Prostate gland (tissue), 2 donors: Measurements from ENCODE around the gene AIFM2. TPM values are rescaled to one million over a fixed set of nuclear protein-coding genes. Genes with fewer than 3 reads are reported as not detected.

Source experiments
- DNase-seq: peaks from one replicate; pipeline ENCODE4 v3.0.0-alpha.2; 2019; ENCODE audit warnings: low spot score
- H3K27ac ChIP-seq, 2 donors: fragments of 200-600 bp; sonication (generic); 2 replicates each; pipeline ENCODE4 v1.5.1; 2017 to 2019
- H3K27me3 ChIP-seq: fragments of 200-600 bp; sonication (generic); replicated peaks from 2 replicates; pipeline ENCODE4 v1.5.1; 2019; ENCODE audit not compliant: insufficient read depth
- H3K36me3 ChIP-seq, 2 donors: fragments of 200-600 bp; sonication (generic); 1 replicate in 1 of 2; 2 replicates in 1 of 2; pipeline versions ENCODE4 v1.5.1 to v1.8.1; 2017 to 2019
- H3K4me1 ChIP-seq: fragments of 200-600 bp; sonication (generic); replicated peaks from 2 replicates; pipeline ENCODE4 v1.5.1; 2019
- H3K4me3 ChIP-seq, 2 donors: fragments of 200-600 bp; sonication (generic); 2 replicates each; pipeline ENCODE4 v1.5.1; 2017 to 2019
- H3K9me3 ChIP-seq: fragments of 200-600 bp; sonication (generic); 2 replicates; pipeline ENCODE4 v1.5.1; 2017
- CTCF ChIP-seq, 4 experiments: fragments of 200-600 bp in 2 of 4; fragments of 450-650 bp in 2 of 4; sonication (generic) in 2 of 4; IDR thresholded peaks; 1 replicate in 3 of 4; 2 replicates in 1 of 4; pipeline ENCODE4 v1.5.1; 2016 to 2019; ENCODE audit warnings: antibody characterized with exemption in 4 of 4, mild to moderate bottlenecking in 2 of 4, moderate library complexity in 2 of 4
- POLR2A ChIP-seq: fragments of 450-650 bp; IDR thresholded peaks from one replicate; pipeline ENCODE4 v1.6.1; 2016; ENCODE audit warnings: antibody characterized with exemption, mild to moderate bottlenecking
- POLR2AphosphoS5 ChIP-seq: sonication (generic); formaldehyde crosslinking; IDR thresholded peaks from one replicate; pipeline ENCODE4 v1.6.1; 2017; ENCODE audit warnings: antibody characterized with exemption
- WGBS: methylation state at CpG from one replicate; pipeline ENCODE4 v1.1.5; 2018; 5-methylcytosine and 5-hydroxymethylcytosine counted together
- intact Hi-C: fragments of 100-400 bp; cut with DNase I; formaldehyde crosslinking; loops from one replicate; pipeline ENCODE4 v1.14.2; 2022
- total RNA-seq, 2 donors: library from RNA; depleted of rRNA; stranded (reverse); fragments of >200 nt; gene quantifications; one replicate each; pipeline ENCODE4 v1.1.0, GENCODE V29; 2016

Gene AIFM2
- total RNA-seq, 2 donors from 2014 or later = 10.7 to 12.2 TPM

- 86% methylated on average over 5 of the region's 5 CpGs for WGBS
Observed at GRCh38 chr10:70069346-70069745, 63.3 kb downstream of the AIFM2 start.

GRCh38 chr10:70068925-70069324 is 63.7 kb downstream of the AIFM2 start:
- DNase-seq = no peak
- Histone ChIP-seq H3K9me3 (no peaks in the 10 kb centered on the region), H3K27ac (no peak overlapping the region), H3K36me3 (no peaks in the 10 kb centered on the region), H3K4me1 (no peaks in the 10 kb centered on the region), H3K4me3 (no peak overlapping the region), H3K27me3 (no peaks in the 10 kb centered on the region)
- WGBS = 73% methylated on average over 10 of the region's 10 CpGs
- intact Hi-C loops = no loop called here
- TF ChIP-seq POLR2AphosphoS5 = no peak
- no peak for TF ChIP-seq POLR2A
- no peak for TF ChIP-seq CTCF (IDR thresholded peaks at IDR 0.05)

More at GRCh38 chr10:70069346-70069745, 63.3 kb downstream of the AIFM2 start:
- no peak for DNase-seq
- Histone ChIP-seq H3K27me3 (no peaks in the 10 kb centered on the region), H3K9me3 (no peaks in the 10 kb centered on the region), H3K27ac (no peak overlapping the region), H3K4me3 (no peak overlapping the region), H3K36me3 (no peaks in the 10 kb centered on the region), H3K4me1 (no peaks in the 10 kb centered on the region)
- intact Hi-C loops = no loop called here
- TF ChIP-seq POLR2A (no peak), CTCF (IDR thresholded peaks at IDR 0.05) (no peak), POLR2AphosphoS5 (no peak)

GRCh38 chr10:70067586-70067985 is 65.0 kb downstream of the AIFM2 start:
- Histone ChIP-seq H3K36me3 (no peaks in the 10 kb centered on the region), H3K4me3 (no peak overlapping the region), H3K9me3 (no peaks in the 10 kb centered on the region), H3K4me1 (no peaks in the 10 kb centered on the region), H3K27me3 (no peaks in the 10 kb centered on the region), H3K27ac (no peak overlapping the region)
- no peak for DNase-seq
- intact Hi-C loops = no loop called here
- 97% methylated on average over 2 of the region's 2 CpGs for WGBS
- no peak for TF ChIP-seq POLR2AphosphoS5
- TF ChIP-seq POLR2A = no peak
- no peak for TF ChIP-seq CTCF (IDR thresholded peaks at IDR 0.05)

GRCh38 chr10:70066190-70066589 is 66.4 kb downstream of the AIFM2 start:
- DNase-seq = no peak
- 87% methylated on average over 3 of the region's 3 CpGs for WGBS
- Histone ChIP-seq H3K36me3 (no peaks in the 10 kb centered on the region), H3K9me3 (no peaks in the 10 kb centered on the region), H3K27ac (no peak overlapping the region), H3K27me3 (no peaks in the 10 kb centered on the region), H3K4me1 (no peaks in the 10 kb centered on the region), H3K4me3 (no peak overlapping the region)
- intact Hi-C loops = no loop called here
- TF ChIP-seq POLR2AphosphoS5 (no peak), POLR2A (no peak), CTCF (IDR thresholded peaks at IDR 0.05) (no peak)

- no peaks in the 10 kb centered on the region for H3K27me3 ChIP-seq
- H3K36me3 ChIP-seq = no peaks in the 10 kb centered on the region
- no peak overlapping the region for H3K4me3 ChIP-seq
- intact Hi-C loops = no loop called here
- H3K9me3 ChIP-seq = no peaks in the 10 kb centered on the region
- no peak for DNase-seq
- TF ChIP-seq CTCF (IDR thresholded peaks at IDR 0.05) = no peak
- no peak for TF ChIP-seq POLR2A
- no peak for TF ChIP-seq POLR2AphosphoS5
- H3K27ac ChIP-seq = no peak overlapping the region
- no peaks in the 10 kb centered on the region for H3K4me1 ChIP-seq
- 85% methylated on average over 4 of the region's 4 CpGs for WGBS
Observed at GRCh38 chr10:70064486-70064885, 68.1 kb downstream of the AIFM2 start.
